Body of pancreas (tissue), 4 donors: ENCODE measurements around the gene SLC1A2.

Experiments used
- CTCF ChIP-seq, 7 experiments: fragments of 450-650 bp in 4 of 7; fragments of 200-600 bp in 3 of 7; sonication (generic) in 3 of 7; IDR thresholded peaks; one replicate each; pipeline ENCODE4 v1.5.1; 2016 to 2019; ENCODE audit warnings: antibody characterized with exemption in 7 of 7
- POLR2A ChIP-seq, 3 donors: fragments of 450-650 bp; IDR thresholded peaks; one replicate each; pipeline ENCODE4 v1.6.1; 2016; ENCODE audit warnings: antibody characterized with exemption in 3 of 3, mild to moderate bottlenecking in 2 of 3

- no peak for TF ChIP-seq CTCF (IDR thresholded peaks at IDR 0.05)
- TF ChIP-seq POLR2A (IDR thresholded peaks at IDR 0.05) = no peak
Observed at GRCh38 chr11:35259529-35259928, 159.8 kb downstream of the SLC1A2 start.
